HUES64 (cell line): ENCODE measurements around the gene DCDC1.

Experiments used
- H3K27ac ChIP-seq: 2 replicates; pipeline ENCODE4 v1.7.0; 2013; ENCODE audit warnings: low read depth, low read length, inconsistent platforms
- H3K27me3 ChIP-seq: 2 replicates; pipeline ENCODE4 v1.6.1; 2013; ENCODE audit warnings: mild to moderate bottlenecking, low read length; ENCODE audit not compliant: insufficient read depth
- H3K36me3 ChIP-seq: 2 replicates; pipeline ENCODE4 v1.6.1; 2013; ENCODE audit warnings: mild to moderate bottlenecking, low read length; ENCODE audit not compliant: insufficient read depth
- H3K4me1 ChIP-seq: 2 replicates; pipeline ENCODE4 v1.6.1; 2013; ENCODE audit warnings: mild to moderate bottlenecking, low read length, moderate library complexity; ENCODE audit not compliant: insufficient read depth
- H3K4me3 ChIP-seq: 2 replicates; pipeline ENCODE4 v1.5.1; 2013; ENCODE audit warnings: mild to moderate bottlenecking, low read length, moderate library complexity
- H3K9ac ChIP-seq: 2 replicates; pipeline ENCODE4 v1.6.1; 2013; ENCODE audit warnings: mild to moderate bottlenecking, low read depth, low read length
- H3K9me3 ChIP-seq: 2 replicates; pipeline ENCODE4 v1.6.1; 2013; ENCODE audit warnings: low read depth, low read length; ENCODE audit not compliant: insufficient read depth
- WGBS: fragments of 150-250, 120-280 bp; methylation state at CpG from one replicate; pipeline ENCODE4 v1.1.7; 2013; ENCODE audit warnings: missing lambda C conversion rate; 5-methylcytosine and 5-hydroxymethylcytosine counted together

DCDC1 gene

GRCh38 chr11:30852091-30852490, 517.4 kb downstream of the DCDC1 start:
- H3K36me3 ChIP-seq = no peaks in the 10 kb centered on the region
- no peak overlapping the region for H3K9ac ChIP-seq
- WGBS = 100% methylated on average over 1 of the region's 1 CpG
- peaks cover 12% of the 10 kb centered on the region for H3K4me1 ChIP-seq
- H3K4me3 ChIP-seq = no peak overlapping the region
- no peaks in the 10 kb centered on the region for H3K27me3 ChIP-seq
- peaks cover 6% of the 10 kb centered on the region for H3K9me3 ChIP-seq
- no peak overlapping the region for H3K27ac ChIP-seq

DNA sequence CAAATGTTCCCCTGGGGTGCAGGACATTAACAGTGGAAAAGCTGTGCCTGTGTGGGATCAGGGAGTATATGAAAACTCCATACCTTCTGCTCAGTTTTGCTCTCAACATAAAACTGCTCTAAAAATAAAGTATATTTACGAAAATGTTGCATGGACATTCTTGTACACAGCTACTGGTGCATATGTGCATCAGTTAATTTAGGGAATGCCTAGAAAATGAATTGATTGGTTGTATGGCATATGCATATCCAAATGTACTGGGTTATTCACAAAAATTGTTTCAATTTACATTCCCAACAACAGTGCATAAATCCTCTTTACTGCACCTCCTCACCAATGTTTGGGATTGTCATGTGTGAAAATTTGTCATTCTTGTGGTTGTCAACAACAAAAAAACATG, 532.3 kb downstream of the DCDC1 start:
- Histone ChIP-seq H3K4me1 (no peaks in the 10 kb centered on the region), H3K27me3 (no peaks in the 10 kb centered on the region), H3K9ac (no peak overlapping the region), H3K4me3 (no peak overlapping the region), H3K9me3 (peaks cover 8% of the 10 kb centered on the region; the same call in 1 of the 2 replicates), H3K36me3 (no peaks in the 10 kb centered on the region), H3K27ac (no peak overlapping the region)
- 95% methylated on average over 1 of the region's 1 CpG for WGBS

GRCh38 chr11:30832831-30833230, 536.7 kb downstream of the DCDC1 start:
- H3K27me3 ChIP-seq = no peaks in the 10 kb centered on the region
- H3K4me1 ChIP-seq = no peaks in the 10 kb centered on the region
- WGBS = 98% methylated on average over 1 of the region's 1 CpG

DNA sequence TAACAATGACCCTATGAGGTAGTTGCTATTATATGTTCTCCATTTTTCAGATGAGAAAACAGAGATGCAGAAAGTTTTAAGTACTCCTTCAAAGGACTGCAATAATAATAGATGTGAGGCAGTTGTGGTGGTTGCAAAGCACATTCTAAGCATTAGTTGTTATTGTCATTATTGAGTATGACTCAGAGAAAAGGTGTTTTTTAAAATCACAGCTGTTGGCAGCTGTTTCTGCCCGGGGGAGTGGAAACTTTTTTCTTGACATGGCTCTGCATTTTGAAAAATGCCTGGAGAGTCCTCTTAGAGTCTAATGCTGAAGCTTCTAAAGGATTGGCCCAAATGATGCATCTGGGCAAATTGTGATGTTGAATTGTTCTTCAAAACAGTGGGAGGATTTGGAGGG, 538.9 kb downstream of the DCDC1 start:
- Histone ChIP-seq H3K27me3 (no peaks in the 10 kb centered on the region), H3K27ac (no peak overlapping the region), H3K9me3 (peaks cover 8% of the 10 kb centered on the region; the same call in 1 of the 2 replicates), H3K36me3 (no peaks in the 10 kb centered on the region), H3K9ac (no peak overlapping the region), H3K4me1 (no peaks in the 10 kb centered on the region), H3K4me3 (no peak overlapping the region)
- WGBS = 72% methylated on average over 1 of the region's 1 CpG

More at GRCh38 chr11:30832831-30833230, 536.7 kb downstream of the DCDC1 start:
- no peak overlapping the region for H3K27ac ChIP-seq
- H3K9me3 ChIP-seq = peaks cover 8% of the 10 kb centered on the region; the same call in 1 of the 2 replicates
- no peaks in the 10 kb centered on the region for H3K36me3 ChIP-seq
- H3K4me3 ChIP-seq = no peak overlapping the region
- H3K9ac ChIP-seq = no peak overlapping the region

DNA sequence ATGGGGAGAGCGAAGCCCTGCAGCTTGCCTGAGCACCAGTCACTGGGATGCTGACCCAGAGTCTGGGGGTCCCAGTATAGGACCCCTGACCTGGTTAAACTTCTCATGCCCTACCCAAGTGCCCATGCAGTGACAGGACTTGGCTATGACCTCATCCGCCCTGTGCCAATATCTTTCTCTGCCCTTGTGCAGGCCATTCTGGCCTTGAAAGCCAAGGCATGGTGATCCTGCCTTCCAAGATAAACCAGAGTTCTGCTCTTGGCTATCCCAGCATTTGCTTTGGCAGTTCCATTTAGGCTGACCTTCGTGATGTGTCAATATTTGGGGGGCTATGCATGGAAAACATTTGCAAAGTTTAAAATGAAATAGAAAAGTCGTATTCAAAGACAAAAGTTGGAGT, 542.6 kb downstream of the DCDC1 start:
- H3K9ac ChIP-seq = no peak overlapping the region
- H3K4me1 ChIP-seq = no peaks in the 10 kb centered on the region
- no peak overlapping the region for H3K27ac ChIP-seq
- no peaks in the 10 kb centered on the region for H3K27me3 ChIP-seq
- 89% methylated on average over 4 of the region's 4 CpGs for WGBS
- no peak overlapping the region for H3K4me3 ChIP-seq
- no peaks in the 10 kb centered on the region for H3K36me3 ChIP-seq
- H3K9me3 ChIP-seq = no peaks in the 10 kb centered on the region

DNA sequence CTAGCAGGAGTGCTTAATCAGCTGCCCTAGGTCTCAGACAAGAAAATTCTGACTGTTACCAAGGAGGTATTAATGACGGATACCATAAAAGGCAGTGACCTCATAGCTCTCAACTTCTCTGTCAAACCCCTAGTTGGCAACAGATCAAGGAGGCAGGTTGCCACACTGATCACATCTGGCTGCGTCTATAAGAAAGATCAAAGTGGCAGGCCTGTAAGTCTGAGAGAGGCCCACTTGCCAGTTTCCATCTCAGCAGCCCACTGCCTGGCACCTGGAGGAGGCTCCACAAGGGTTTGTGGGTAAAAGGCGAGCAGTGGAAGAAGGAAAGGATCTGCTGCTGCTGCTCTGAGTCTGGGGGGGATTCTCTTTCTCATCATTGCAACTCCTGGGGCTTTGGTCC, 543.8 kb downstream of the DCDC1 start:
- Histone ChIP-seq H3K4me1 (no peaks in the 10 kb centered on the region), H3K9ac (no peak overlapping the region), H3K36me3 (no peaks in the 10 kb centered on the region), H3K4me3 (no peak overlapping the region), H3K27me3 (no peaks in the 10 kb centered on the region), H3K27ac (no peak overlapping the region), H3K9me3 (no peaks in the 10 kb centered on the region)
- WGBS = 94% methylated on average over 3 of the region's 3 CpGs

DNA sequence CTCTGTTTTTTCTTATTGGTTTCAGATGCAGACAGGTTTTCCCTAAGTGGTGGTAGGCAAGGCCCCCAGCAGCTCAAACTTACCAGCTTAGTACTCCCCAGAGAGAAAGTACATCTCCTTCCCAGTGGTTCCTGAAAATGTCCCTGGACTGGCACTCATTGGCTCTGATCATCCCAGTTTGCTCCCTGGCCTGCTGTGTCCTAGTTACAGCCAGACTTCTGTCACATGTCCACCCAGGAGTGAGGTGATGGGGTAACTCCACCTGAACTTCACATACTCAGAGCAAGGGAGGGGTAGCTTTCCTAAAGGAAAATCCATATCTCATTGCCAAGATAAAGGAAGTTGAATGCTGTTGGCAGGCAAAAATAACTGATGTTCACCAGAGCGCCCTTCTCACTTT, 546.4 kb downstream of the DCDC1 start:
- no peak overlapping the region for H3K27ac ChIP-seq
- H3K36me3 ChIP-seq = no peaks in the 10 kb centered on the region
- no peak overlapping the region for H3K4me3 ChIP-seq
- 100% methylated on average over 1 of the region's 1 CpG for WGBS
- H3K27me3 ChIP-seq = no peaks in the 10 kb centered on the region
- H3K9ac ChIP-seq = no peak overlapping the region
- no peaks in the 10 kb centered on the region for H3K9me3 ChIP-seq
- no peaks in the 10 kb centered on the region for H3K4me1 ChIP-seq

DNA sequence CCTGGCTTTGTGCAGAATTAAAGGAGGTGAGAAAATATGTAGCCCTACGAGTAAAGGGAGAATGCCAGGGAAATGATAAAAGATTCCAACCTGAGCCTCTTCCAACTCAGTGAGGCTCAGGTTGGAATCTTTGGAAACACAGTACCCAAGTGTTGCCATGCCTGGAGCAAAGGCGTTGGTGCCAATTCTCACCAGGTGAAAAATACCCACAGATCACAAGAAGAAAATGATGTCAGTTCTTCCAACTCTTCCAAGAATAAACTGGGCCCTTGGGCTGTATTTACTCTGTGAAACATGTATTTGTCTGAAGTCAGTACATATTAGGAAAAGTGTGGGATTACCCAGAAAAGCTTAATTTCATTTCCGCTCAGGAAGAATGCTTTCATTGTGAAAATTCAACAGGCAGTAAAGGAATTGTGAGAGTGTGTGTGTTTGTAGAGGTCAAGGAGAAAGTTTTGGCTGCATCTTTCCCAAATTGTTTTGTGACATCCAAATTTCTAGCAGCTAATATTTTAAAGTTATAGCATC, 548.0 kb downstream of the DCDC1 start:
- WGBS = 91% methylated on average over 3 of the region's 3 CpGs
- Histone ChIP-seq H3K9me3 (no peaks in the 10 kb centered on the region), H3K27ac (no peak overlapping the region), H3K36me3 (no peaks in the 10 kb centered on the region), H3K27me3 (no peaks in the 10 kb centered on the region), H3K4me3 (no peak overlapping the region), H3K9ac (no peak overlapping the region), H3K4me1 (no peaks in the 10 kb centered on the region)

DNA sequence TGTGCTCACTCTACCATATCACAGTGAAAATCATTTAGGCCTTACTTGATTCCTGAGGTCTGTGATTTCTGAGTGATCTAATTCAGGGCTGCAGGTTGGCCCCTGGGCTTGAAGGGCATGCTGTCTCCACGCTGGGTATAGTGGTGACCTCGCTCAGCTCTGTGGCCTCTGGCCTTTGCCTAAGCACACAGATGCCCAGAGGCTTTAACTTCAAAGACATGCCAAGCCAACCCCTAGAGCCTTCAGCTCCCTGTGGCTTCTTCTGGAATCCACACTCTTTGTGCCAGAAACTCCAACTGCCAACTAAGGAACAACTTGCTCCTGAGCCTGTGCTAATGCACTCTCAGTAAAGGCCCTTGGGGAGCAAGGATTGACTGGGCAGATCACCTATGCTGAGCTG, 550.8 kb downstream of the DCDC1 start:
- H3K27me3 ChIP-seq = no peaks in the 10 kb centered on the region
- no peak overlapping the region for H3K27ac ChIP-seq
- WGBS = 86% methylated on average over 2 of the region's 2 CpGs
- no peak overlapping the region for H3K4me3 ChIP-seq
- no peaks in the 10 kb centered on the region for H3K36me3 ChIP-seq
- H3K4me1 ChIP-seq = no peaks in the 10 kb centered on the region
- no peak overlapping the region for H3K9ac ChIP-seq
- no peaks in the 10 kb centered on the region for H3K9me3 ChIP-seq

DNA sequence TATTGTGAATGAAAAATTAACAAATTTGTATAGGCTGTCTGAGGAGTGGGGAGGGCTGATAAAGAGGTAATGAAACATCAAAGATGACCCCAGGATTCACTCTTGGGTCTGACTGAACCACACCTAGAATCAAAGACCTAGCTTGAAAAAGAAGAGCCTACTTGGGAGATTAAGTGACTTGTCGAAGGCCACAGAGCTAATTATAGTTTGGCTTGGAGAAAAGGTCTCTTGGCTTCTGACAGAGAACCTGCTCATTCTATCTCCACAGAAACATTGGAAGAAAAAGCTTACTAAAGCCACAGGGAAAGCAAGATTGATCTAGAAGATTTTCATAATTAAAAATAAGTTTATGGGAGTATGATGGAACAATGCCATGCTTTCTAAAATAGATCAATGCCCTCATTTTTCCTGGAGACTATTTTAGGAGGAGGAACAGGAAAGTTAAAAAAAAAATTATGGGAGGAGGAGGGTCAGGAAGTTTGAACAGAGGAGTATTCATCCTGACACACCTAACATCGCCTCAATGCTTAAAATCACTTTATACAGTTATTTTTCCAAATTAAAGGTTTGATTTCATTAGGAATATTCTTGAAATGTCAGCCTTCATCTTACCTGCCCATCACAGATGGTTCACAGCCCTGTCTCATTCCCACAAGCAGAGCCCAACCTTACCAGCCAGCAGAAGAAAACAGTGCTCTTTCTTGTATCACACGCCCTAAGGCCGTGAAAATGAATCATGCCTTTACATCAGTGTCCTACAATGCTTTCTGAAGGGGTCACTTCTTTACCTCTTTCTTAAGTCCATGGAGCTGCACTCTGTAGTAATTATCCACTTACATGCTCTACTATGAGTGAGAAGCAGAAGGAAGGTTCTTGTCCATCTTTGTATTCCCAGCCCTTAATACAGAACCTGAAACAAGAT, 552.3 kb downstream of the DCDC1 start:
- Histone ChIP-seq H3K9me3 (no peaks in the 10 kb centered on the region), H3K27me3 (no peaks in the 10 kb centered on the region)
- 81% methylated on average over 3 of the region's 4 CpGs for WGBS

GRCh38 chr11:30815619-30816018, 553.9 kb downstream of the DCDC1 start:
- Histone ChIP-seq H3K27me3 (no peaks in the 10 kb centered on the region), H3K9me3 (no peaks in the 10 kb centered on the region), H3K27ac (no peak overlapping the region), H3K4me3 (no peak overlapping the region), H3K9ac (no peak overlapping the region), H3K4me1 (no peaks in the 10 kb centered on the region), H3K36me3 (no peaks in the 10 kb centered on the region)
- 92% methylated on average over 4 of the region's 4 CpGs for WGBS

More for the DNA sequence above, 552.3 kb downstream of the DCDC1 start:
- H3K9ac ChIP-seq = no peak overlapping the region
- H3K27ac ChIP-seq = no peak overlapping the region
- H3K4me1 ChIP-seq = no peaks in the 10 kb centered on the region
- no peaks in the 10 kb centered on the region for H3K36me3 ChIP-seq
- H3K4me3 ChIP-seq = no peak overlapping the region
